ENCODE data around the gene PYGO2.
"Not testable (repeated sequence)": the region's sequence is repeated elsewhere in the genome, so short reads cannot be mapped to it uniquely, and the experiment has no call there.

PYGO2 gene

GRCh38 chr1:154934358-154934948 is 27.1 kb downstream of the PYGO2 start:
- in situ Hi-C loops (cut with MboI; ENCODE audit: low pct_unique_long_range_greater_than_20kb, low sequenced_read_pairs), result no loop called here
- no peak for DNase-seq

- no peak for DNase-seq
- in situ Hi-C loops (cut with MboI; ENCODE audit: low pct_unique_long_range_greater_than_20kb, low sequenced_read_pairs), result no loop called here
These were observed 29.6 kb downstream of the PYGO2 start for GRCh38 chr1:154931940-154932487.

- in situ Hi-C loops (cut with MboI; ENCODE audit: low pct_unique_long_range_greater_than_20kb, low sequenced_read_pairs), result no loop called here
- no peak for DNase-seq
These were observed 35.4 kb downstream of the PYGO2 start for GRCh38 chr1:154926201-154926600.

GRCh38 chr1:154925335-154926170 is 36.0 kb downstream of the PYGO2 start:
- in situ Hi-C loops (cut with MboI; ENCODE audit: low pct_unique_long_range_greater_than_20kb, low sequenced_read_pairs), result no loop called here
- DNase-seq, result peak; percentile 31

- DNase-seq, result no peak
- in situ Hi-C loops (cut with MboI; ENCODE audit: low pct_unique_long_range_greater_than_20kb, low sequenced_read_pairs), result no loop called here
These were observed 37.9 kb downstream of the PYGO2 start for GRCh38 chr1:154923695-154924094.

GRCh38 chr1:154913273-154913672 is 48.3 kb downstream of the PYGO2 start:
- in situ Hi-C loops (cut with MboI; ENCODE audit: low pct_unique_long_range_greater_than_20kb, low sequenced_read_pairs), result no loop called here
- no peak for DNase-seq

GRCh38 chr1:154912755-154913154 is 48.8 kb downstream of the PYGO2 start:
- in situ Hi-C loops (cut with MboI; ENCODE audit: low pct_unique_long_range_greater_than_20kb, low sequenced_read_pairs), result no loop called here
- DNase-seq, result no peak

GRCh38 chr1:154911691-154912550 is 49.7 kb downstream of the PYGO2 start:
- DNase-seq, result no peak
- in situ Hi-C loops (cut with MboI; ENCODE audit: low pct_unique_long_range_greater_than_20kb, low sequenced_read_pairs), result no loop called here

- in situ Hi-C loops (cut with MboI; ENCODE audit: low pct_unique_long_range_greater_than_20kb, low sequenced_read_pairs), result no loop called here
- no peak for DNase-seq
These were observed 50.7 kb downstream of the PYGO2 start for GRCh38 chr1:154910851-154911250.

- DNase-seq, result no peak
- in situ Hi-C loops (cut with MboI; ENCODE audit: low pct_unique_long_range_greater_than_20kb, low sequenced_read_pairs), result no loop called here
These were observed 52.6 kb downstream of the PYGO2 start for GRCh38 chr1:154908937-154909336.

GRCh38 chr1:154908129-154908528 is 53.5 kb downstream of the PYGO2 start:
- in situ Hi-C loops (cut with MboI; ENCODE audit: low pct_unique_long_range_greater_than_20kb, low sequenced_read_pairs); DNase-seq: not testable (repeated sequence)
